Colonic mucosa (tissue), 4 donors: ENCODE measurements around the gene ITPR2. TPM values are rescaled to one million over a fixed set of nuclear protein-coding genes. Genes with fewer than 3 reads are reported as not detected.

Source experiments
- DNase-seq: peaks from one replicate; pipeline ENCODE4 v3.0.0-alpha.2; 2020
- H3K27ac ChIP-seq: fragments of 200-600 bp; one replicate; pipeline ENCODE4 v1.8.0; 2021
- H3K27me3 ChIP-seq: fragments of 200-600 bp; one replicate; pipeline ENCODE4 v1.8.0; 2021
- H3K36me3 ChIP-seq: fragments of 200-600 bp; one replicate; pipeline ENCODE4 v1.8.0; 2021
- H3K4me1 ChIP-seq: fragments of 200-600 bp; one replicate; pipeline ENCODE4 v1.8.0; 2021; ENCODE audit warnings: mild to moderate bottlenecking
- H3K4me3 ChIP-seq: fragments of 200-600 bp; one replicate; pipeline ENCODE4 v1.8.0; 2021
- H3K9ac ChIP-seq, 2 donors: one replicate each; pipeline ENCODE4 v1.7.0; 2013; ENCODE audit warnings: control low read depth in 2 of 2, low read depth in 2 of 2, low read length in 2 of 2
- H3K9me3 ChIP-seq: fragments of 200-600 bp; one replicate; pipeline ENCODE4 v1.8.0; 2021
- intact Hi-C: fragments of 100-400 bp; cut with DNase I; formaldehyde crosslinking; loops from one replicate; pipeline ENCODE4 v1.14.1; 2022
- total RNA-seq, 2 donors: library from RNA; stranded (reverse); fragmentation: NEBNext Ultra II Directional in 1 of 2; extraction: Animal tissue kit (Norgen Biotek cat#: 25700) in 1 of 2; gene quantifications; one replicate each; pipeline ENCODE4 v1.2.1, GENCODE V29; 2021
- TF ChIP-seq, protein P1 (sequence below): fragments of 200-600 bp; IDR thresholded peaks from one replicate; pipeline ENCODE4 v1.8.0; 2022; ENCODE audit warnings: antibody characterized with exemption, mild to moderate bottlenecking
- donor health status: healthy.
- donor health status: DM: no; HTN: no; CAD: no.
- donor health status: DM: no; HTN: no; CAD: no.

ITPR2 gene
- total RNA-seq, 2 donors from 2014 or later = 15.9 to 39.3 TPM

DNA sequence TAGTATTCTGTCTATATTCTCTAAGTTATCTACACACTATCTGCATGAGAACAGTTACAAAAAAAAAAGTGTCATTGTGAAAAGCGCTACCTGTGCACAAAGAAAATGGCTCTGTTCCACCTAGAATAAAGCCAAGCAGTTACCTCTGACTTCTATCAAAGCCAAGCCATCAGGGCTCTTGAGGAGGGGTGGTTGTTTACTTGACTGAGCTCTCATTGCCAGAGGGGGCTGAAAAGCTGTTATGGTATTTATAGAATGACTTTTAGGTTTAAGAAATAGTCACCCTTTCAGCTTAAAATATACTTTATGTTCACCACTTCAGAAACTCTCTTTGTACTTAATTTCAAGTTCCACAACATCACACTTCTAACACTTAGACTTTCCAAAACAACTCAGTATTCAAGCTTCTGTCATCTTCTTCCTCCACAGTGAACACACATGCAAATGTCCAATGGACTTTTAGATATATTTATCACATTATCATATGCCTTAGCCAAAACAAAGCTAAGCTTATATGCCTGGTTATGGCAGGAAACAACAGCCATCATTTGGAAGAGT lies 7.5 kb downstream of the ITPR2 start:
- H3K9me3 ChIP-seq = no peaks in the 10 kb centered on the region
- TF ChIP-seq, protein P1, sequence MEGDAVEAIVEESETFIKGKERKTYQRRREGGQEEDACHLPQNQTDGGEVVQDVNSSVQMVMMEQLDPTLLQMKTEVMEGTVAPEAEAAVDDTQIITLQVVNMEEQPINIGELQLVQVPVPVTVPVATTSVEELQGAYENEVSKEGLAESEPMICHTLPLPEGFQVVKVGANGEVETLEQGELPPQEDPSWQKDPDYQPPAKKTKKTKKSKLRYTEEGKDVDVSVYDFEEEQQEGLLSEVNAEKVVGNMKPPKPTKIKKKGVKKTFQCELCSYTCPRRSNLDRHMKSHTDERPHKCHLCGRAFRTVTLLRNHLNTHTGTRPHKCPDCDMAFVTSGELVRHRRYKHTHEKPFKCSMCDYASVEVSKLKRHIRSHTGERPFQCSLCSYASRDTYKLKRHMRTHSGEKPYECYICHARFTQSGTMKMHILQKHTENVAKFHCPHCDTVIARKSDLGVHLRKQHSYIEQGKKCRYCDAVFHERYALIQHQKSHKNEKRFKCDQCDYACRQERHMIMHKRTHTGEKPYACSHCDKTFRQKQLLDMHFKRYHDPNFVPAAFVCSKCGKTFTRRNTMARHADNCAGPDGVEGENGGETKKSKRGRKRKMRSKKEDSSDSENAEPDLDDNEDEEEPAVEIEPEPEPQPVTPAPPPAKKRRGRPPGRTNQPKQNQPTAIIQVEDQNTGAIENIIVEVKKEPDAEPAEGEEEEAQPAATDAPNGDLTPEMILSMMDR = no peak
- H3K27ac ChIP-seq = no peak overlapping the region
- no peak for DNase-seq
- H3K9ac ChIP-seq = no peak overlapping the region
- intact Hi-C loops = no loop called here
- H3K4me1 ChIP-seq = no peaks in the 10 kb centered on the region
- H3K4me3 ChIP-seq = no peak overlapping the region
- H3K36me3 ChIP-seq = no peaks in the 10 kb centered on the region
- H3K27me3 ChIP-seq = no peaks in the 10 kb centered on the region

DNA sequence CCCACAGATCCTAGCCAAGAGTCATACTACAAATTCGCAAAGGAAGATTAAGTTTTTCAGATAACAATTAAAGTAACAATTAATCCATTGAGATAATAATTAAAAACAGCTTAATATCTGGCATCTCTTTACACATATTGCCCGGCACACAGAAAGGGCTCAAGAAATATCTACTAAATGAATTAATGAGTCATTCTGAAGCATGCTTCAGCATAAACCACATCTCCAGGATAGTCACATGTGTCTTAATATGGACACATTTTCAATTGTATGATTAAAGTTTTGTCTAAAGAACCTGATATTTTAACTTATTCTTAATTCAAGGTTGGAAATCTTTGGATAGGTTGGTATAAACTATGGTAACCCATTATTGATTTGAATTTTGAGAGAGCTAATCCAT lies 9.6 kb downstream of the ITPR2 start:
- TF ChIP-seq, protein P1 = no peak
- Histone ChIP-seq H3K27me3 (no peaks in the 10 kb centered on the region), H3K9me3 (no peaks in the 10 kb centered on the region), H3K9ac (no peak overlapping the region), H3K4me1 (no peaks in the 10 kb centered on the region), H3K36me3 (no peaks in the 10 kb centered on the region), H3K4me3 (no peak overlapping the region), H3K27ac (no peak overlapping the region)
- intact Hi-C loops = no loop called here
- DNase-seq = no peak

DNA sequence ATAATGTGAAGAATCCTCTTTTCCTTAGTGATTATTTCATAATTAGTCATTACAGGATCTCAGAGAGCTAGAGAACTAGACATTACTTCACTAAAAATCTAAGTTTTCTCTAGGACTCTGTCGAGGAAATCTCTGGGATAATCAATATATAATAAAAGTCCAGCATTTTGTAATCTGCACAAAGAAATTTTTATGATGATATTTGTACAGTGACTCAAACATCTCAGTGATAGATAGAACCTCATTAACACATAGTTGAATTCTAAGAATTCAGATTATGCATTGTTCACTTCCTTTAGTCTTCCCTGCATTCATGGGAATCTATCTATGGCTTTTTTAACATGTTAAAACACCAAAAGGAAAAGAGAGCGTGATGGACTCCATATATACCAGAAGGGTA lies 11.0 kb downstream of the ITPR2 start:
- intact Hi-C loops = no loop called here
- Histone ChIP-seq H3K9ac (no peak overlapping the region), H3K27me3 (no peaks in the 10 kb centered on the region), H3K27ac (no peak overlapping the region), H3K4me1 (no peaks in the 10 kb centered on the region), H3K9me3 (no peaks in the 10 kb centered on the region), H3K4me3 (no peak overlapping the region), H3K36me3 (no peaks in the 10 kb centered on the region)
- no peak for DNase-seq
- TF ChIP-seq, protein P1 = no peak

DNA sequence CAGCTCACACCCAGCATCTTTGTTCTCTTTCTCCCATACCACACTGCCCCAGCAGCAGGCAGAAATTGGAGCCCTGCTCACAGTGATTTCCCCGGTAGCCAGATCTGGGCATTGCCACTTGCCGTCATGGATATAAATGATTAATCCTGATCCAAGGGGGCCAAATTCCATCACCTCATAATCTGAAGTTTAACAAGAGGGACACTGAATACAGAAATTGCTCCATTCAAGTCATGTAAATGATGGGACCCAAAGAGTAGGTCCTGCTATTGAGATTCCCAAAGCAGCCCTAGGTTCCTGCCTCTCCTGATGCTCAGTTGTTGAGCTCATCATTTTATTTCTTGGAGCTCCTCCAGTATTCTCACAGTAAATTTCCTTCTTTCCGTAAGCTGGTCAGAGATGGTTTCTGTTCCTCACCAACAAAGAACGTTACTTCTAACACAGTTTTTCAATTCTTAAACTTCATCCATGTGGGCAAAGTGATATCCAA lies 11.7 kb downstream of the ITPR2 start:
- Histone ChIP-seq H3K9me3 (no peaks in the 10 kb centered on the region), H3K36me3 (no peaks in the 10 kb centered on the region), H3K4me1 (no peaks in the 10 kb centered on the region), H3K4me3 (no peak overlapping the region), H3K27me3 (no peaks in the 10 kb centered on the region), H3K9ac (no peak overlapping the region), H3K27ac (no peak overlapping the region)
- no peak for DNase-seq
- TF ChIP-seq, protein P1 = no peak
- intact Hi-C loops = no loop called here

DNA sequence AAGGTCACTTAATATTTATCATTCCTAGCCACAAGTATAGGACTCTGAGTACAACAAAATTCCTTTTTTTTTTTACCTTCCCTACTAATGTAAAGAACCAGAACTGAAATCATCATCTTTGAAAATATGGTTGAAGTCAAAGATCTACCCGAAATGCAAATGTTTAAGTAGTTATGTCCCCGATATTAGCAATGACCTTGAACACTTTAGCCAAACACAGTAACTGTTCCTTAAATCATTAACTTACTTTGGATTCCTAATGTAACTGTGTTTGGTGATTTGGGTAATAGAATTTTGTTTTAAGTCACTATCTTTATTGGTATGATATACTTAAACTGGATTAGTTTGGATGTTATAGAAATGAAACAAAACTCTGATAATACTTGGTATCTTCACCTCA lies 14.4 kb downstream of the ITPR2 start:
- Histone ChIP-seq H3K36me3 (no peaks in the 10 kb centered on the region), H3K9me3 (no peaks in the 10 kb centered on the region), H3K27ac (no peak overlapping the region), H3K4me3 (no peak overlapping the region), H3K4me1 (no peaks in the 10 kb centered on the region), H3K27me3 (no peaks in the 10 kb centered on the region), H3K9ac (no peak overlapping the region)
- no peak for DNase-seq
- TF ChIP-seq, protein P1 = no peak
- intact Hi-C loops = no loop called here
